NK-92 (cell line): ENCODE results near the gene MDM4.
A peak's percentile ranks its signal among the peaks of the same experiment; 100 is the strongest.
"Not testable (repeated sequence)": the region's sequence is repeated elsewhere in the genome, so short reads cannot be mapped to it uniquely, and the experiment has no call there.

Experiments used
- DNase-seq: peaks from one replicate; lab custom pipeline; 2025; ENCODE audit not compliant: unreplicated experiment; lab: John Stamatoyannopoulos, UW

Gene MDM4, protein sequence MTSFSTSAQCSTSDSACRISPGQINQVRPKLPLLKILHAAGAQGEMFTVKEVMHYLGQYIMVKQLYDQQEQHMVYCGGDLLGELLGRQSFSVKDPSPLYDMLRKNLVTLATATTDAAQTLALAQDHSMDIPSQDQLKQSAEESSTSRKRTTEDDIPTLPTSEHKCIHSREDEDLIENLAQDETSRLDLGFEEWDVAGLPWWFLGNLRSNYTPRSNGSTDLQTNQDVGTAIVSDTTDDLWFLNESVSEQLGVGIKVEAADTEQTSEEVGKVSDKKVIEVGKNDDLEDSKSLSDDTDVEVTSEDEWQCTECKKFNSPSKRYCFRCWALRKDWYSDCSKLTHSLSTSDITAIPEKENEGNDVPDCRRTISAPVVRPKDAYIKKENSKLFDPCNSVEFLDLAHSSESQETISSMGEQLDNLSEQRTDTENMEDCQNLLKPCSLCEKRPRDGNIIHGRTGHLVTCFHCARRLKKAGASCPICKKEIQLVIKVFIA

DNA sequence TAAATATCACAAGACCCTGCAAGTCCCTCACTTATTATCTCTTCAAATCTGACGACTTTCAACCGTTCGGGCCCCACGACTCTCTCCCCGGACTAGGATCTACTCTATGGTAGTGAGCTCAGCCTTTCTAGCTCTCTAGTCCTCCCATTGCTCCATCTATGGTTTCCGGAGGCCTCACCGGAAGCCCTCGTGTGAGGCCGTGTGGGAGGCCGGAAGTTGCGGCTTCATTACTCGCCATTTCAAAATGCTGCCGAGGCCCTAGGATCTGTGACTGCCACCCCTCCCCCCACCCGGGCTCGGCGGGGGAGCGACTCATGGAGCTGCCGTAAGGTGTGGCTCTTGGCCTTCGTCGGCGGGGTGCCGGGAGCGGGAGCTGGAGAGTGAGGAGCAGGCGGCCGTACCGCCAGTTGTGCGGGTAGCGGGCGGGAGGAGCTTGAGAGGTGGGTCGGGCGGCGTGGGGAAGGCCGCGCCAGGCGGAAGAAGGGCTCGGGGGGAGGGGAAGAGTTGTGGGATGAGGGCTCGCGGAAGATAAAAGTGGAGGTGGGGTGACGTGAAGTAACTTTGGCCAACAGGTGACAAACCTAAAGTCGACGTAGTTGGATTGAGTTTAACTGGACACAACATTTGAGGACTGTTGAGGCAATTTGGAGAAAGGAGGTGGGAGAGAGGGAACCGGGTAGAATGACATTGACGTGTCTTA, at the start of gene MDM4:
Gene MDM4 (plus strand): TSS at position 227 of the 700 bp plus-strand sequence. CDS start 9,113 bp downstream, outside the sequence.
- DNase-seq = peak; percentile 53

DNA sequence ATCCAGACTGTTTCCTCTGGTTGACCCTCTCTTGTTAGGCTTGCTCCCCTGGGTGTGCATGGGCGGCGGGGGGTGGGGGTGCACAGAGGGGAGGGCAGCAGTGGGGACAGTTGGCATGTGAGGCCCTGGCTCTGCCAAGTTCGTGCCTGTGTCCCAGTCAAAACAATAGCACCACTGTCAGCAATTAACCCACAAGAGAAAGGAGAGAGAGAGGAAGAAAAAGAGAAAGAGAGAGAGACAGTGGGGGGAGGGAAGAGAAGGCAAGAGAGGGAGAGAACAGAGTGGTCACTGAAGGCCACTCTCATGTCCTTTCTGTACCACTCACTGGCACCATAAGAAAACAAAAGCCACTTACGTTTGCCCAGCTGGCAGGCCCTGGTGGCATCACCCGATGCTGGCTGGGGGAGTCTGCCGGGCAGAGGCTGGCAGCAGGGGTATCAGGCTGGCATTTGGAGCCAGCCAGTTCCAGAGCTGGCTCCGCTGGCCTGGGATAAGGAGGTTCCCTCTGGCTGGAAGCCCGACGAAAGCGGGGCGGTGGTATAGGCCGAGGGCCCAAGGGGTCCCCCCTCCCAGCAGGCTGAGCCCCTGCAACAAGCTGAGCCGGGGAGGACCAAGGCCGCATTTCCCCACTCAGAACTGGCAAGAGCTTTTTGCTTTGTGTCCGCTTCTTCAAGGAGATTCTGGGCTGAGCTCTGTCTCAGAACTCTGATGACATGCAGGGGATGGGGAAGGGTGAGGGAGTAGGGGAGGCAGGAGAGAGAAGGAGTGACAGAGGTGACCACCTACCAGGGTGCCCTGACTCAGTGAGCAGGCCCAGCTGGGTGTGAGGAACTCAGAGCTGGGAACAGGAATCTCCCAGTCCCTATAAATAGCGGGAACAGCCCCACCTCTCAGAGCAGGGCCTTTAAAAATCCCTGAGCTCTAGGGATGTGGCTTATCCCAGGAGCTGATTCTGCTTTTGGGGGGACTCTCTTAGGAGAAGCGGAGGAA, 49.5 kb upstream of the MDM4 start:
- no peak for DNase-seq

DNA sequence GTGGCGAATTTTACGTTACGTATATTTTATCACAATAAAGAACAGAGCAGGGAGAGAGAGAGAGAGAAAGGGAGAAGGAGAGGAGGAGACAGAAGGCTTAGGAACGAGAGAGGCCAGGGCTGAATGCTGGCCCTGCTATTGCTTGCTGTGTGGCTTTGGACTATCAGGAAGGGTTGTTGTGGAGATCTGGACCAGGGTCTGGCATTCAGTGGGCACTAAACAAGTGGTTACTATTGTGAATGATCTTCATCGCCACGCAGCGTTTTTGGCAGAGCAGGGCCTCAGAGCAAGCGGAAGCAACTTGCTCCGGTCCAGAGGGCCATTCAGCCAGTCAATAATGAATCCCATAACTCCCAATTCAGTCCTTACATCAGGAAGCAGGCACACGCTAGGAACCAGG, 48.0 kb upstream of the MDM4 start:
- no peak for DNase-seq

DNA sequence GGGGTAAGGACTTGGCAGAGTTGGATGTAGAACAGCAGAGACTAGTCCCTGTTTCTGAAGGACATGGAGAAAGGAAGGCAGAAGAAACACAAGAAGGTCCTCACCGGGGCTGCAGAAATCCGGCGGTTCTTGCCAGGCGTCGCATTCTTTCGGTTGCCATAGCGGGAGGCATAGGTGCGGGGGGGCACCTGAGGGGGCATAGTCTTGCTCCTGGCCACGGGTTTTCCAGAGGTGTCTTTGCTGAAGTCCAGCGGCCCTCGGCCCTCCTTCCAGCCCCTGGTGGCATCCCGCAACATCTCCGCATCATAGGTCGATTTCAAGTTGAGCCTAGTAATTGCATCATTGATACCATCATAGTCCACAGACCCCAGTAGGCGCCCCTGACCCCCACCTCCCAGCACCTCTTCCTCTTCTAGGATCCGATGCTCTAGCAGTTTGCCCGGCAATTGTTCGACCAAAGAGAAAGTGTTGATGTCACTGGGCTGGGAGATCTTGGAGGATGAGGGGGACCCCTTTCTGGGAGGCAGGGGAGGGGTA, 47.4 kb upstream of the MDM4 start:
- no peak for DNase-seq

DNA sequence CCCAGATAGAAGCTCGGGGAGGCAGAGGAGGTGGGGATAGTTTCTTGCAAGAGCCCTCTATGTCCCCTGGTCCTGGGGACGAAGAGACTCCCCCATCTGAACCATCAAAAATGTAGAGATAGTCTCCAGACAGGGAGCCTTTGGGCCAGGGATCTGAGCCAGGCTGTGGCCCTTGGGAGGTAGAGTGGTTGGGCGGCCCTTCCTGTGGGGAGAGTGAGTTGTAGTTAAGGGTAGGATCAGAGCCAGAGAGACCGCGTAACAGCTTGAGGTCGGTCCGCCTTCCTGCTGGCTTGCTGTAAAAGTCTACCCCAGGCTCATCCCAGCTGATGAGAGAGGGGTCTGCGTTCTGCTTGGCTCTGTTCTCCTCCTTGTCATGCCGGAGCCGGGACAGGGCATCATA, 46.9 kb upstream of the MDM4 start:
- DNase-seq = no peak

DNA sequence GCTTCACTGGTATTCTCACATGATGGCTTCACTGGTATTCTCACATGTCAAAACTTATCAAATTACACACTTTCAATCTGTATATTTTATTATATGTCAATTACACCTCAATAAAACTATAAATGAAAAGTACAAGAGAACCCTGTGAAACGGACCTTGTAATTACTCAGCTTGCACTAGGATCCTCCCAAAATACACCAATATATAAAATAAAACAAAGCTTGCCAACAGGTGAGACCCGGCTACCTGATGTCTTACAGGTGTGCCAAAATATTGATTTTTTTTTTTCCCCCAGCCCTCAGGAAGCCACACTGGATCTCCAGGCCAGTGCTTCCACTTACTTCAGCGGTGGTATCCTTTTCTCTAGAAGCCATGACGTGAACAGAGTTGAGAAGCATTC, 44.5 kb upstream of the MDM4 start:
- DNase-seq = no peak

DNA sequence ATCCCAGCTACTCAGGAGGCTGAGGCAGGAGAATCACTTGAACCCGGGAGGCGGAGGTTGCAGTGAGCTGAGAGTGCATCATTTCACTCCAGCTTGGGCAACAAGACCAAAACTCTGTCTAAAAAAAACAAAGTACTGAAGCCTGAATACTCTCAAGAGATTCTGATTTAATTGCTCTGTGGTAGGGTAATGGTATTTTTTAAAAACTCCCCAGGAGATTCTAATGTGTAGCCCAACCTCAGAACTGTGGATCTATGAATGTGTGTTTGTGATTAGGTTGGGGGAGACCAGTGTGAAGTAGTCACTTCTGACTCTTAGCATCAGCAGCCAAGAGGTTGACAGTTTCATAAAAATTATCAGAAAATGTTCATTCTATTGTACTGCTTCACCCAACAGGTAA, 43.5 kb upstream of the MDM4 start:
- no peak for DNase-seq

DNA sequence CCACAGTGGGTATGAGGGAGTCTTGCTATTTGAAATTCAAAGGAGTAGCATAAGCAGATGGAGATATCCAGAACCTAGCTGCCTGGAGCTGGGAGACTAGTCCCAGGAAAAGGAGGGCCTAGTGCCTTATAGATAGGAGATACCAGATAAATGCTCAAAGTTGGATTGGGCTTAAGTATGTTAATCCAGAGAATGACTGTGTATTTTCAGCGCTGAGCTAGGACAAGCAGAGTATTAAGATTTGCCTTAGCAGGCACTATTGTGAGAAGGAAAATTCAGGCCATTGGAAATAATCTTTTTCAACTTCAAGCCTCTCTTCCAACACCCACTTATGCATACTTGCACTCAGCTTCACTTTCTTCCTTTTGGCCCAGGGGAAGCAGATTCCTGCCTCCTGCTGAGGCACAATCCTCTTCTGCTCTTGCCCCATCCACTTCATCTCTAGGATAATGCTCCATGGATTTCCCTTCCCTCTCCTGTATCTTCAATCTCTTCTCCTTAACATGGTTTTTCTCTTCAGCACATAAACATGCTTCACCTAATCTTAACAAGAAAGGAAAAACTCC, 42.7 kb upstream of the MDM4 start:
- DNase-seq = no peak

DNA sequence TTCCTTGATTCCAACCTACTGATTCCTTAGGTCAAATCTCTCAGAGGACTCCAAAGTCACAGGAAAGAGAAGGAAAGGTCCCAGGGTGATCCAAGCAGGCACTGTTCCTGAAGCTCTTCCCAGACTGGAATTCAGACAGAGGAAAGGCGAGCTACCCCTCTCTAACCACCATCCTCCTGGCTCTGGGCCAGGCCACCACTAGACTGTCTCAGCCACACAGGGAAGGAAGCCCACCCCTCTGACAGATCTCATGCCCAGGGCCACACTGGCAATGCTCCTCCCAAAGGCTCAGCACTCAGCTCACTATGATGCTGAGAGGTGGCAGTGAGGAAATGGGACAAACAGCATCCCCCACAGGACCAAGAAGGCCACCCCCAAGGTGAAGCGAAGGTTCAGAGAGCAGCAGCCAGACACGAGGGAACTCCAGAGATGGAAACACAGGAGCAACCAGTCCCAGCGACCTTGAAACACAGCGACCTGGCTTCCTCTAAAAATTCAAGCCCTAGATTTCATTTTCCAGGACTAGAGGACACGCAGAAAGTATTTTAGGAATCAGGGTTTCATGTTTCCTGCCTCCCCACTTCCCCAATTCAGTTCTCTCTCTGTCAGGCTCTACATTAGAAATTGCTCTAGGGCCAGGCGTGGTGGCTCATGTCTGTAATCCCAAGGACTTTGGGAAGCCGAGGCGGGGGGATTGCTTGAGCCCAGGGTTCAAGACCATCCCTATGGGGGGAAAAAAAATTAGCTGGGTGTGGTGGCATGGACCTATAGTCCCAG, 40.4 kb upstream of the MDM4 start:
- no peak for DNase-seq

DNA sequence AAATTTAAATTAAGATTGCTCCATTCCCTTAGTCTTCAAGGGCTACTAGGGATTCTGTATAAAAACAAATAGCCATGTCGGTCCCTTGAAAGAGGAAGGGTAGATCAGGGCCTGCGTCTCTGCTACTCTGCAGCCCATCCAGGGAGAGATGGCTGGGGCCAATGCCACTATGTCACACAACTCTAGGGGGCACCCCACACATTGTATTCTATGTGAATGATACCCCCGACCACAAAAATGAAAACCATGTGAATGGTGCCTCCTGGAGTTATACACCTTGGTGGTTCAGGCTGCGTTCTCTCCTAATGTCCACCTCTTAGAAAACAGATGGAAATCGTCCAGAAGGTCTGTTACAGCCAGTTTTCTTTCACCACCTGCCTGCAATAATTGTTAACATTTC, 39.6 kb upstream of the MDM4 start:
- no peak for DNase-seq

DNA sequence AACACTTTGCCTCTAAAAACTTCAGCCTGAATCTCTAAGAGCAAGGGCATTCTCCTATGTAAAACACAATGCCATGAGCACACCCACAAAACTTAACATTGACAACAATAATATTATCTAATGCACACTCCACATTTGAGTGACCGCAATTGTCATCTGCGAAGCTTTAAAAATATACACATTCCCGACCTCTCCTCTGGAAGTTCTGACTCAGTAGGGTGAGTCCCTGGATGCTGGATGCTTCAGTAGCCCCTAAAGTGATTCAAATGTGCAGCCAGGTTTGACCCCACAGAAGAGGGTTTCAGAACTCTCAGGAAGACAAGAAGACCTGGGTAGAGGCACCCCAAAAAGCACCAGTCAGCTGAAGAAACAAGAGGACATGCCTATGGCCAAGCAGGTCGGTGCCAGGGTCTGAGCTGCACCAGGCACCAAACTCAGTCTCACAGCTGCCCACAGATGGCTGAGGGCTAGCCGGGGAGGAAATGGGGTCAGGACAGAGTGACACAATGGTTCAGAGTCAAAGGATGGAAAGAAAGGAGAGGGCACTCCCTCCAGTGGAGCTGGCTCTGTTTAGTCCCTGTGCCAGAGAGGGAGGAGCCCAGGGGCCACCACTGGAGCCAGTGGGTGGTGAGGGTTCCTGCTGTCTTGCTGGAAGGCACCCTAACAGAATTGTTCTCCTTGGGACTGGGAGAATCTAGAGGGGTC, 39.0 kb upstream of the MDM4 start:
- no peak for DNase-seq

DNA sequence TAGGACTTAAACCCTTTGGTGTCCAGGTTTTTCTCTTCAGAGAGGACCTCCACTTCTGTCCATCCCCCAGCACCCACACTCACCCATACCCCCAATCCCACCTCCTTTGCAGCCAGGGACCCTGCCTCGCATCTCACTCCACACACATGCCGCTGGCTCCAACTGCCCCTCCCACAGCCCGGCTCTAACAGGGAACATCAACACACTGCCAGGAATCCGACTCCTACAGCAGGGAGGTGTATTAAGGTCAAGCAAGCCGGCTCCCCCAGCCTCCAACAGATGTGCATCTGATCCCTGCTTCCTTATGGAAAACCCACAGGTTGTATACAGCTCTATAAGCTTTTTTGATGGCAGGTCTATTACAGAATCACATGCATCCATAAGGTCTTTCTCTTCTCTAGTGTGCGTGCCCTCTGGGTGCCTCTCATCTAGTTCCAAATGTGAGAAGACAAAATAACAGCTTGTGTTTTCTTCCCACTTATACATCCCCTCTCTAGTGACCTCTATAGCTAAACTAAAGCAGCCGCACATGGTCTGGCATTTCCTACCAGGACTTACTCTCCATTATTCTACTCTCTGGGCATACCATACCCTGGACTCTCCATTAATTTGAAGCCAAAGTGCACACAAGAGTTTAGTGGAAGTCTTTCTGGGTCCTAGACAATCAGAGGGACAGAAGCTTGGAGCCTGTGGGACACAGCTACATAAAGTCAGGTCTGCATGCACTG, 37.9 kb upstream of the MDM4 start:
- DNase-seq = no peak

DNA sequence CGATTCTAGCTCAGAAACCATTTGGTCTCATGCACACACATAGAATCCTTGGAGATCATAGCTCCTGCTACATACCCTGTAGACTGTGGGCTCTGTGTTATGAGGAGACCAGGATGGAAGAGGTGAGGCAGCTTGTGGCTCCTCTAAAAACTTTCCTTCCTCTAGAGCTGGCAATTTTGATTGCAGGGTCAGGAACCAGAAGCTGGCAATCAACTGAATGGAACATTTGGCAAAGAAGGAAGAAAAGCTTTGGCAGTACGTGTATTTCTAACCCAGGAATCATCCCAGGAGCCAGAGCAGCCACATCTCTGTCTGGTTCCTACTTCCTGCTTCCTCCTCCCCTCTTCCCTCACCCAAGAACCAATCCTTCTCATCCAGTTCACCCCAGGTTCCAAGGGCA, 37.3 kb upstream of the MDM4 start:
- DNase-seq = no peak

DNA sequence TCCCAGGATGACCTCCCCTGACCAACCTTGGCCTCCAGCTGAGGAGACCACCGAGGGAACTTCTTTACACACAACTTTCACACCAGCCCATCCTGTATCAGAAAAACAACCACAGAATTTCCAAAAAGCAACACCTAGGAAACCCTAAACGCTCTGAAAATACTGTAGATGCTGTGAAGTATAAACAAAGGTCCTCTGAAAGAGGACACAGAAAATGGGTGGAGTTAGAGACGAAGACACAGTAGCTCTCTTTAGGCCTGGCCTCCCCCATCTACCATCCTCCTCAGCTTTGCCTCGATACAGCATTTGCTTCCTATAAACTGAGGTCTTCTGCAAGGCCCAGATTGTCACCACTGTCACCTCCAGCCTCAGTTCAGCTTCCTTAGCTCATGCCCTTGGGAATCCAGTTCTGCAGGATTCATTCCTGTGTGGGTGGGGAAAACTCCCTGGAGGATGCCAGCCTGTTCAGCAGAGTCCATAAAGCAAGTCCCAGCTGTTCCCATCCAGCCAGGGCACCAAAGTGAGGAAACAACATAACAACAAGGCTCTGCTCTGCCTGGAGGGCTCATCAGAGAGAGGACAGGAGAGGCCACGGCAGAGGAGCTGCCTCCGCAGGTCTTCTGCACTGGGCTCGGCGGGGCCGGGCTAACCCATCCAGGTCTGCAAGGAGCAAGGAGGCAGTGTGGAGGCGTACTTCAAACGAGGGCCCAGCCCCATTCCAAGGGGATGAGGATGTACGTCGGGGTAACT, 36.6 kb upstream of the MDM4 start:
- DNase-seq = no peak

DNA sequence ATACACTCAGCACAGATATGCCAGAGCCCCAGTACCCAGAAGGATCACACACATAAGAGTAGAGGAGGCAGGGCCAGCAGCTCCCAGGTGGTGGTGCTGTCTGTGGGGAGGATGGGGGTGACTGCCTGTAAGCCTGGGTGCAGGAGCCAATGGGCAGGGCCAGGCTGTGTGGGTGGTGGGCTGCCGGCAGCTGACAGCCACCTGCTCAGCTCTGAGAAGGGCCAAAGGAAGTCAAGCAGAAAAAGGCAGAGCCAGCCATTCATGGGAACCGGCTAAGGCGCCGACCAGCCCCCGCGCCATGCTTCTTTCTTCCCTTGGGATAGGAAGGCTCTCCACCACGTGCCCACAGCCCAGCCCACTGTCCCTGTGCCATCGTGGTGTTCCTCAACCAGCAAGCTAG, 35.7 kb upstream of the MDM4 start:
- DNase-seq = no peak

DNA sequence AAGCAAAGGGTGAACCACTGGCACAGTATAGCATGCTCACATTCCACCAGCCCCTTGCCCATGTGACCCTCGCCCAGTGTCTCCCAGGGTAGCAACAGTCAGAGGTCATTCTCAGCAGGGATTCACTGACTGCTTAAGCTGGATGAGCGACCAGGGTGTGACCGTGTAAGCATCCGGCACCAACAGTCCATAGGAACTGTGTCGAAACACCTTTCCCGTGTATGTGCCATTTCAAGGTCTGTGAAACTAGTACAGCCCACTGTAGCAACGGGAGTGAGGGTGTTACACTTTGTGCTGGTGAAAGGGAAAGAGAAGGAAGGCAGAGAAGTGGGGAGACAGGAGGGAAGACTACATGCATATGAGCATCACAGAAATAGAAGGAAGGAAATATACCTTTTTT, 32.4 kb upstream of the MDM4 start:
- DNase-seq = no peak

DNA sequence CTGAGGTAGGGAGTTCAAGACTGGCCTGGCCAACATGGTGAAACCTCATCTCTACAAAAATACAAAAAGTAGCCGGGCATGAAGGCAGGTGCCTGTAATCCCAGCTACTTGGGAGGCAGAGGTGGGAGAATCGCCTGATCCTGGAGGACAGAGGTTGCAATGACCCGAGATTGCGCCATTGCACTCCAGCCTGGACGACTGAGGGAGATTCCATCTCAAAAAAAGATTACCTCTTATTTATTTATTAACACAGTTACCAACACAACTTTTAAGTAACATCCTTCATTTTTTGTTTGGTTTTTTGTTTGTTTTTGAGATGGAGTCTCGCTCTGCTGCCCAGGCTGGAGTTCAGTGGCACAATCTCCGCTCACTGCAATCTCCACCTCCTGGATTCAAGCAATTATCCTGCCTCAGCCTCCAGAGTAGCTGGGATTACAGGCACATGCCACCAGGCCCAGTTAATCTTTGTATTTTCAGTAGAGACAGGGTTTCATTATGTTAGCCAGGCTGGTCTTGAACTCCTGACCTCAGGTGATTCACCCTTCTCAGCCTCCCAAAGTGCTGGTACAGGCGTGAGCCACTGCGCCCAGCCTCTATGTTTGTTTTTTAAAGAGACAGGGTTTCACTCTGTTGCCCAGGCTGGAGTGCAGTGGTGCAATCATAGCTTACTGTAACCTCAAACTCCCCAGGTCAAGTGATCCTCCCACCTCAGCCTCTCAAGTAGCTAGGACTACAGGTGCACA, 29.5 kb upstream of the MDM4 start:
- DNase-seq = not testable (repeated sequence)
